Caco-2 (cell line): ENCODE data around the gene CRADD. TPM values are rescaled to one million over a fixed set of nuclear protein-coding genes. Genes with fewer than 3 reads are reported as not detected.

Experiments
- BruUV-seq: library from RNA; stranded (reverse); fragments of 400-500 nt; replicated peaks from 2 replicates; lab custom pipeline; 2021; lab: Mats Ljungman, UMichigan
- CTCF ChIA-PET: fragments of 300-600 bp; sonication (Branson Sonifier 250); formaldehyde crosslinking; loops from one replicate; lab custom pipeline; 2022; ENCODE audit warnings: antibody characterized with exemption; lab: Charles Lee
- POLR2A ChIA-PET: fragments of 300-600 bp; sonication (Branson Sonifier 250); formaldehyde crosslinking; loops from one replicate; lab custom pipeline; 2022; ENCODE audit warnings: antibody characterized with exemption; lab: Charles Lee
- DNase-seq, 2 experiments: peaks; one replicate each; pipeline versions ENCODE4 v3.0.0 to v3.0.0-alpha.2; 2020 to 2022
- H3K27me3 ChIP-seq: replicated peaks from 2 replicates; pipeline ENCODE4 v1.6.0; 2011; ENCODE audit warnings: low read length; ENCODE audit not compliant: control insufficient read depth, insufficient read depth
- H3K36me3 ChIP-seq: 2 replicates; pipeline ENCODE4 v1.5.1; 2011; ENCODE audit warnings: low read length; ENCODE audit not compliant: control insufficient read depth, insufficient read depth
- H3K4me1 ChIP-seq: fragments of 250-450 bp; sonication (Bioruptor Pico); 2 replicates; pipeline ENCODE4 v1.5.1; 2020; ENCODE audit warnings: mild to moderate bottlenecking
- H3K4me3 ChIP-seq: 2 replicates; pipeline ENCODE4 v1.5.1; 2011; ENCODE audit warnings: low read depth, mild to moderate bottlenecking, control low read depth, low read length
- H3K9me3 ChIP-seq: fragments of 250-450 bp; sonication (Bioruptor Pico); 2 replicates; pipeline ENCODE4 v1.5.1; 2020; ENCODE audit warnings: mild to moderate bottlenecking, moderate library complexity
- H3K27ac Mint-ChIP-seq: one replicate; pipeline ENCODE4 v1.8.0; 2022; ENCODE audit warnings: mixed read lengths; ENCODE audit not compliant: unreplicated experiment
- H3K27me3 Mint-ChIP-seq: one replicate; pipeline ENCODE4 v1.8.0; 2022; ENCODE audit warnings: mixed read lengths; ENCODE audit not compliant: insufficient read depth, unreplicated experiment
- H3K36me3 Mint-ChIP-seq: one replicate; pipeline ENCODE4 v1.8.0; 2022; ENCODE audit warnings: mild to moderate bottlenecking, mixed read lengths; ENCODE audit not compliant: insufficient read depth, unreplicated experiment
- H3K4me1 Mint-ChIP-seq: one replicate; pipeline ENCODE4 v1.8.0; 2022; ENCODE audit warnings: low read depth, mixed read lengths; ENCODE audit not compliant: unreplicated experiment
- H3K4me3 Mint-ChIP-seq: one replicate; pipeline ENCODE4 v1.8.0; 2022; ENCODE audit warnings: mild to moderate bottlenecking, moderate library complexity, mixed read lengths; ENCODE audit not compliant: unreplicated experiment
- H3K9me3 Mint-ChIP-seq: one replicate; pipeline ENCODE4 v1.8.0; 2022; ENCODE audit warnings: mixed read lengths; ENCODE audit not compliant: unreplicated experiment
- intact Hi-C: fragments of 100-400 bp; cut with micrococcal nuclease; formaldehyde crosslinking; loops from one replicate; pipeline ENCODE4 v1.10.0; 2022; ENCODE audit not compliant: unreplicated experiment
- total RNA-seq: library from RNA; stranded (reverse); gene quantifications from 2 replicates; pipeline ENCODE4 v1.2.3, GENCODE V29; 2022
- TF ChIP-seq, protein P1 (sequence below), 2 experiments: fragments of 200-600 bp in 1 of 2; IDR thresholded peaks; 1 replicate in 1 of 2; 2 replicates in 1 of 2; pipeline versions ENCODE4 v1.5.1 to v1.8.0; 2011 to 2022; ENCODE audit warnings: antibody characterized with exemption in 1 of 2, control low read depth in 1 of 2, inconsistent platforms in 1 of 2, low read depth in 1 of 2, low read length in 1 of 2, mild to moderate bottlenecking in 1 of 2, moderate library complexity in 1 of 2; ENCODE audit not compliant: insufficient read depth in 1 of 2, severe bottlenecking in 1 of 2, unreplicated experiment in 1 of 2

The CRADD gene
- total RNA-seq, 1 experiment from 2014 or later: 29.2 TPM

GRCh38 chr12:93823616-93824391 lies 146.6 kb downstream of the CRADD start:
- CTCF ChIA-PET: interaction anchor here (1.1 kb wide), 1 partner anchor 279 kb away, joined by 3 read pairs; no protein-coding TSS in a partner anchor
- H3K27ac Mint-ChIP-seq: no peak overlapping the region
- Histone ChIP-seq H3K36me3 (no peaks in the 10 kb centered on the region), H3K27me3 (no peaks in the 10 kb centered on the region), H3K4me1 (0 out of 2 replicates have a peak, but pooled peaks cover 3% of the 10 kb centered on the region), H3K4me3 (no peak overlapping the region), H3K9me3 (no peaks in the 10 kb centered on the region)
- H3K9me3 Mint-ChIP-seq: no peaks in the 10 kb centered on the region
- BruUV-seq: no TSS peak
- POLR2A ChIA-PET: interaction anchor here (0.6 kb wide), 1 partner anchor 242 kb away, joined by 8 read pairs; no protein-coding TSS in a partner anchor
- H3K4me1 Mint-ChIP-seq: no peaks in the 10 kb centered on the region
- peaks cover 6% of the 10 kb centered on the region for H3K36me3 Mint-ChIP-seq
- TF ChIP-seq, protein P1, sequence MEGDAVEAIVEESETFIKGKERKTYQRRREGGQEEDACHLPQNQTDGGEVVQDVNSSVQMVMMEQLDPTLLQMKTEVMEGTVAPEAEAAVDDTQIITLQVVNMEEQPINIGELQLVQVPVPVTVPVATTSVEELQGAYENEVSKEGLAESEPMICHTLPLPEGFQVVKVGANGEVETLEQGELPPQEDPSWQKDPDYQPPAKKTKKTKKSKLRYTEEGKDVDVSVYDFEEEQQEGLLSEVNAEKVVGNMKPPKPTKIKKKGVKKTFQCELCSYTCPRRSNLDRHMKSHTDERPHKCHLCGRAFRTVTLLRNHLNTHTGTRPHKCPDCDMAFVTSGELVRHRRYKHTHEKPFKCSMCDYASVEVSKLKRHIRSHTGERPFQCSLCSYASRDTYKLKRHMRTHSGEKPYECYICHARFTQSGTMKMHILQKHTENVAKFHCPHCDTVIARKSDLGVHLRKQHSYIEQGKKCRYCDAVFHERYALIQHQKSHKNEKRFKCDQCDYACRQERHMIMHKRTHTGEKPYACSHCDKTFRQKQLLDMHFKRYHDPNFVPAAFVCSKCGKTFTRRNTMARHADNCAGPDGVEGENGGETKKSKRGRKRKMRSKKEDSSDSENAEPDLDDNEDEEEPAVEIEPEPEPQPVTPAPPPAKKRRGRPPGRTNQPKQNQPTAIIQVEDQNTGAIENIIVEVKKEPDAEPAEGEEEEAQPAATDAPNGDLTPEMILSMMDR (IDR thresholded peaks at IDR 0.05; ENCODE audit: insufficient read depth in 1 of 2, low read depth in 1 of 2, low read length in 1 of 2, severe bottlenecking in 1 of 2, unreplicated experiment in 1 of 2): no peak
- intact Hi-C loops: no loop called here
- no peak for DNase-seq
- H3K4me3 Mint-ChIP-seq: no peak overlapping the region
- no peaks in the 10 kb centered on the region for H3K27me3 Mint-ChIP-seq

DNA sequence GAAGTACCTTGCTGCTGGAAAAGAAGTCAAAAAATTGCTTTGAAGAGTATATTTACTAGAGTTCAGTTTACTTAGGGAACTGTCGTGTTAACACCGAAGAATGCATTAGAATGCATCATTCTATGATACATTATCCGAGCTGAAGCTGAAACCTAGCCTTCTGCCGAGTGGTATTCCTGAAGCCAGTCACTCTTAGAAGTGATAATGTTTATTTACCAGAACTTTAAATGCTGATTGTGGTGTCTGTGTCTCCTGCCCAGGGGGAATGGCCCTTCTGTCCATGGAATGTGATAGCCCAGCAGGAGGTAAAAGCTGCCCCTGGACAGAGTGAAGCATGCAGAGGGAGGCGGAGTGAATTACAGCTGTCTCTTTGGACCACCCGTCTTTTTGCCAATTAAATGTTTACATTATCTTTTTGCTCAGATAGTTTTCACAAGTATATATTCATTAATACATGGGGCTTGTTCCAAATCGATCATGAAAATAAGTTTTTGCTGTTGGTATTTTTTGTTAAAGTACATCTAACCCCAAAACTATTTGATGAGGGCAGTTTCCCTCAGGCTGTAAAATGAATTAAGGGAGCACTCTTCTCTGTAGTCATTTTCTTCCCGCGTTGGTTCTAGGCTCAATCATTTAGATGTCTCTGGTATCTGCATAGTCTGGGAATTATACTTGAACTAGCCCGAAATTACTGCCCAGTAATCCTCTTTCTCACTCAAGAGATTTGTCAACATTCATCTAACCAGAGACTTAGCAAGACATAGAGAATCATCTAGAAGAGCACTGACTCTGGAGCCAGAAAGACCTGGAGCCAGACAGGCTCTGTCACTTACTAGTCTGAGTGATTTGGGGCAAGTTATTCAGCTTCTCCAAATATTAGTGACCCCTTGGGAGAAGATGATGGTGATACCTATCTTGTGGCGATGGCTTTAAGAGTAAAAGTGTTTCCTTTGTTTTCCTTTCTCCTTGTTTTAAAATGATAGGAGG lies 147.6 kb downstream of the CRADD start:
- no peak overlapping the region for H3K27ac Mint-ChIP-seq
- Histone ChIP-seq H3K4me1 (0 out of 2 replicates have a peak, but pooled peaks cover 3% of the 10 kb centered on the region), H3K36me3 (no peaks in the 10 kb centered on the region), H3K4me3 (no peak overlapping the region), H3K9me3 (no peaks in the 10 kb centered on the region), H3K27me3 (no peaks in the 10 kb centered on the region)
- no peaks in the 10 kb centered on the region for H3K27me3 Mint-ChIP-seq
- intact Hi-C loops: no loop called here
- DNase-seq: no peak
- no peak overlapping the region for H3K4me3 Mint-ChIP-seq
- CTCF ChIA-PET: interaction anchor here (1.1 to 1.2 kb wide), 2 partner anchors 276 to 278 kb away, joined by 3 read pairs; no protein-coding TSS in a partner anchor
- no TSS peak for BruUV-seq
- H3K36me3 Mint-ChIP-seq: peaks cover 6% of the 10 kb centered on the region
- no peaks in the 10 kb centered on the region for H3K9me3 Mint-ChIP-seq
- POLR2A ChIA-PET: no interaction called here
- H3K4me1 Mint-ChIP-seq: no peaks in the 10 kb centered on the region
- TF ChIP-seq, protein P1 (IDR thresholded peaks at IDR 0.05; ENCODE audit: insufficient read depth in 1 of 2, low read depth in 1 of 2, low read length in 1 of 2, severe bottlenecking in 1 of 2, unreplicated experiment in 1 of 2): no peak

GRCh38 chr12:93825501-93825888 lies 148.3 kb downstream of the CRADD start:
- BruUV-seq: no TSS peak
- TF ChIP-seq, protein P1 (IDR thresholded peaks at IDR 0.05; ENCODE audit: insufficient read depth in 1 of 2, low read depth in 1 of 2, low read length in 1 of 2, severe bottlenecking in 1 of 2, unreplicated experiment in 1 of 2): no peak
- no peaks in the 10 kb centered on the region for H3K4me1 Mint-ChIP-seq
- Histone ChIP-seq H3K4me1 (0 out of 2 replicates have a peak, but pooled peaks cover 3% of the 10 kb centered on the region), H3K36me3 (no peaks in the 10 kb centered on the region), H3K9me3 (no peaks in the 10 kb centered on the region), H3K27me3 (no peaks in the 10 kb centered on the region), H3K4me3 (no peak overlapping the region)
- DNase-seq: no peak
- H3K36me3 Mint-ChIP-seq: peaks cover 6% of the 10 kb centered on the region
- no peaks in the 10 kb centered on the region for H3K27me3 Mint-ChIP-seq
- no peaks in the 10 kb centered on the region for H3K9me3 Mint-ChIP-seq
- POLR2A ChIA-PET: no interaction called here
- H3K4me3 Mint-ChIP-seq: no peak overlapping the region
- CTCF ChIA-PET: interaction anchor here (1.2 kb wide), 1 partner anchor 276 kb away, joined by 3 read pairs; no protein-coding TSS in a partner anchor
- intact Hi-C loops: no loop called here
- no peak overlapping the region for H3K27ac Mint-ChIP-seq
